GM19372 (cell line): ENCODE measurements around the gene CACNA1I.

Experiments
- ATAC-seq: cut with Tn5 transposase; IDR thresholded peaks from one replicate; pipeline ENCODE4 v1.9.1; 2021; ENCODE audit warnings: mild to moderate bottlenecking, low read depth, moderate library complexity; ENCODE audit not compliant: unreplicated experiment

CACNA1I gene

GRCh38 chr22:39535357-39535725 is 35.2 kb upstream of the CACNA1I start:
- no peak for ATAC-seq

- ATAC-seq = no peak
Observed at GRCh38 chr22:39535831-39536449, 34.6 kb upstream of the CACNA1I start.

GRCh38 chr22:39536711-39537110 is 33.8 kb upstream of the CACNA1I start:
- no peak for ATAC-seq

DNA sequence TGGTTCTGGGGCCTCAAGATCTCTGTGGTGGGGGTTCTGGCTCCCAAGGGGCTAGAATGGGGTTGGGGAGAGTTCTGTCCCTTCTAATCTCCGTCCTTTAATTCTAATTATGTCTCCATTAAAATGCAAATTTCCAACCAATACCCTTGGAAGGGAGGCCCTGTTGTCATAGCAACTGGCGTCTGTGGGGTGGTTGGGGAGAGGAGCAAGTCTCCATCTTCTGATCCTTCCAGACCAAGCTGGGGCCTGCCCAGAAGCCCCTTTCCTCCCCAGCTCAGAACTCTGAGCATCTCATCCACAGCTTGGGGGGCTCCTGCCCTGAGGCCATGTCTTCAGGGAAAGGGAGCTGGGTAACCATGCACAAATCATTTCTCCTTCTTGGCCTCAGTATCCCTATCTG is 32.6 kb upstream of the CACNA1I start:
- no peak for ATAC-seq

DNA sequence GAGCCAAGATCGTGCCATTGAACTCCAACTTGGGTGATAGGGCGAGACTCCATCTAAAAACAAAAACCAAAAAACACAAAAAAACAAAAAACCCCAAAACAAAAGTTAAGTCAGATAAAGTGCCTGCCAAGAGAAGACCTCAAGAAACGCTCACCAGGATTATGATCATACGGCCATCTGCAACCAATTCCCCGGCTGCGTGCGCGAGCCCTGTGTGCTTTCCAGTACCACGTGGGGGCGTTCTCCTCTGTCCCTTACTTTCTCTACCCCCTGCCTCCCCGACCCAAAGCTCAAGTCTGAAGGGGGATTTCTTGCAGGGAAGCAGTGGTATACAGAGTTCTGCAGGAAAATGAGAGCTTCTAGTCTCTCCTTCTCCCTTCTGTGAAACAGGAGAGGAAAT is 27.5 kb upstream of the CACNA1I start:
- ATAC-seq = no peak

DNA sequence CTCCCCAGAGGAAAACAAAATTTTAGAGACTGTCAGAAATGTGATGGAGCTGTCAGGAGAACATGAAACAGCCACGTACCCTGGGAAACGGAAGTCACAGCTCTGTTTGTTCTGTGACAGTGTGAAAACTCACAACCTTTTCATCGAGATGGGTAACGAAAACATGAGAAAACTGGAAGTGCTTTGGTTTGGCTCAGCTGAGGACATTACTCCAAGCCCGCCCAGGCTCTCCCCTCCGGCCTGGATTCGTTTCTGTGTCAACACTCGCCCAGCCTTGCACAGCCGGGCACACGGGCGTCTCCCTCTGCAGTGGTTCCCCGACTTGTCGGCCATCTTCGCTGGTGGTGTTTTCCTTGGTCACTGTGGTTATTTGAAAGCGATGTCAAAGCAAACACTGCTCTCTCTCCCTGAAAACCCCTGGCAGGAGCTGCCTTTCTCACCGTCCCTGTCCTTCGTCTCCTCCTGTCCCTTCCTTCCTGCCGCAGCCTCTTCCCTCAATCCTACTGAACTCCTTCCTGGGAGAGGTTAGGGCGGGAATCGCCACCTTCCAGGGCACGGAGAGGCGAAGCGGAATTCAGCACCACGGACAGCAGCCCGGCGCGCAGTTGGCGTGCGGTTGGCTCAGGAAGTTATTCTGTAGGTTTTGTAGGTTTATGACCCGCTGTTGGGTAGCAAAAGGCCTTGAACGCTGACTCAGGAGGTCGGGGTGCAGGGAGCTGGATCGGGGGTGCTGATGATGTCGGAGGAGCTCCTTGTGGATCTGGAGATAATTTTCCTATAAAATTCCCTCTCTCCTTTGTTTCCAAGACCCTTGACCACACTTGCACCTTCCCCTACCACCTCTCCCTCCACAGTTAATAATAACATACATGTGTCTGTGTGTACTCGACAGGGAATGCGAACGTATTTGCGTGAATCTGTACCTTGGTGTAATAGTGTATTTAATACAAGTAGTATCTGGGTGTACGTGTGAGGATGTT is 24.9 kb upstream of the CACNA1I start:
- no peak for ATAC-seq

- ATAC-seq = no peak
Observed at GRCh38 chr22:39546889-39547586, 23.5 kb upstream of the CACNA1I start.

- no peak for ATAC-seq
Observed at GRCh38 chr22:39547587-39547947, 23.0 kb upstream of the CACNA1I start.

DNA sequence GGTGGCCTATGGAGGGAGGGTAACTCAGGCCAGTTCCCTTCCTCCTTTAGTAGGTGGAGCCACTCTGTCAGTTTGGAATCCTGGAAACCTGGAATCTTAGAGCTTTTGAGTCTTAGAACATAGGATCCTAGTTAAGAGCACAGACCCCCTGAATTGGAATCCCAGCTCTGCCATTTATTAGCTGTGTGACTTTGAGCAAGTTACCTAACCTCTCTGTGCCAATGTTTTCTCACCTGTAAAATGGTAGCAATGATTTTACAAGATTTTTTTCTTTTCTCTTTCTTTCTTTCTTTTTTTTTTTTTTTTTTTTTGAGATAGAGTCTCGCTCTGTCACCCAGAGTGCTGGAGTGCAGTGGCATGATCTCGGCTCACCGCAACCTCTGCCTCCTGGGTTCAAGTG is 17.1 kb upstream of the CACNA1I start:
- no peak for ATAC-seq

GRCh38 chr22:39554151-39554550 is 16.4 kb upstream of the CACNA1I start:
- ATAC-seq = no peak

GRCh38 chr22:39556970-39557841 is 13.3 kb upstream of the CACNA1I start:
- ATAC-seq = no peak

GRCh38 chr22:39558254-39558727 is 12.3 kb upstream of the CACNA1I start:
- no peak for ATAC-seq

GRCh38 chr22:39558950-39559349 is 11.6 kb upstream of the CACNA1I start:
- no peak for ATAC-seq

- no peak for ATAC-seq
Observed at GRCh38 chr22:39559456-39560105, 11.0 kb upstream of the CACNA1I start.

GRCh38 chr22:39560127-39560526 is 10.4 kb upstream of the CACNA1I start:
- ATAC-seq = no peak

DNA sequence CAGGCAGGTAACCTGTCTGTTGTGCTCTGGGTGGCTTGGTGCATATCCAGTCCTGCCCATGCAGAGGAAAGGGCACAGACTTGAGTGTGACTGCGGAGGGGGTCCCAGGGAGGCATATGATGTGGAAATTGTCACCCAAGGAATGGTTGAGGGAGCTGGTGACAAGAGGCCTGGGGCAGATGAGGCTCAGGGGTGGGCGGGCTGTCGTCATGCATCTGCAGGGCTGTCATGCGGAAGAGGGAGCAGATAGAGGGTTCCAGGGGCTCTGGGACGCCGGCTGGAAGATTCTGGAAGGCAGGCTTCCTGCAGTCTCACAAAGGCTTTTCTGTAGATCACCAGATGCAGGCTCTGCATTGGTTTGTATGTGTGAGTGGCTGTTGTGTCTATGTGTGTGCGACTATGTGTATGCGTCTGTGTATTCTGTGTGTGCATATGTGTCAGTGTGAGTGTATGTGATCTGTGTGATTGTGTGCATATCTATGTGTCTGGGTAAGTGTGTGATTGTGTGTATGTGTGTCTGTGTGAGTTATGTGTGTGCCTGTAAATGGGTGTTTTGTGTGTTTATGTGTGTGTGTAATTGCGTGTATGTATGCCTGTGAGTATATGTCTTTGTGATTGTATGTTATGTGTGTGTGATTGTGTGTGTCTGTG is 7.6 kb upstream of the CACNA1I start:
- no peak for ATAC-seq

DNA sequence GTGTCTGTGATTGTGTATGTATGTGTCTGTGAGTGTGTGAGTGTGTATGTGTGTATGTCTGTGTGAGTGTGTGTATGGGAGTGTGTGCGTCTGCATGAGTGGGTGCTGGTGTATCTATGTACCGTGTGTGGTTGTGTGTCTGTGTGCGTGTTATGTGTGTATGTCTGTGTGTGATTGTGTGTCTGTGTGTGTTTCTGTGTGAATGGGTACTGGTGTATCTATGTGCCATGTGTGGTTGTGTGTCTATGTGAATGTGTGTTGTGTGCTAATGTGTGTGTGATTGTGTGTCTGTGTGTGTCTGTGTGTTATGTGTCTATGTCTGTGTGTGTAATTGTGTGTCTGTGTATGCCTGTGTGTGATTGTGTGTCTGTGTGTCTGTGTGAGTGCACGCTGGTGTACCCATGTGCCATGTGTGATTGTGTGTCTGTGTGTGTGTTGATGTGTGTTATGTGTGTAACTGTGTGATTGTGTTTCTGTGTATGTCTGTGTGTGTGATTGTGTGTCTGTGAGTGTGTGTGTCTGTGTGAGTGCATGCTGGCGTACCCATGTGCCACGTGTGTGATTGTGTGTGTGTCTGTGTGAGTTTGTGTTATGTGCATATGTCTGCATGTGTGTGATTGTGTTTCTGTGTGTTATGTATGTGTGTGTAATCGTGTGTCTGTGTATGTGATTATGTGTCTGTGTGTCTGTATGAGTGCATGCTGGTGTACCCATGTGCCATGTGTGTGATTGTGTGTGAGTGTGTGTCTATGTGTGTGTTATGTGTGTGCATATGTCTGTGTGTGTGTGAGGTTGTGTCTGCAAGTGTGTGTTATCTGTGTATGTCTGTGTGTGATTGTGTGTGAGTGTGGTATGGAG is 6.8 kb upstream of the CACNA1I start:
- no peak for ATAC-seq

- no peak for ATAC-seq
Observed at GRCh38 chr22:39565414-39565944, 5.1 kb upstream of the CACNA1I start.
